GM12892 (cell line): ENCODE data around the gene TAGLN3.

Experiments
- POLR2A ChIP-seq: IDR thresholded peaks from 2 replicates; pipeline ENCODE4 v1.6.1; 2011; ENCODE audit warnings: low read depth, low read length, control low read depth
- POLR2AphosphoS5 ChIP-seq: IDR thresholded peaks from 2 replicates; pipeline ENCODE4 v1.6.1; 2011; ENCODE audit warnings: low read depth, low read length, control low read depth
- TAF1 ChIP-seq: IDR thresholded peaks from 2 replicates; pipeline ENCODE4 v1.6.1; 2011; ENCODE audit warnings: low read depth, mild to moderate bottlenecking, control low read depth, low read length, borderline replicate concordance

DNA sequence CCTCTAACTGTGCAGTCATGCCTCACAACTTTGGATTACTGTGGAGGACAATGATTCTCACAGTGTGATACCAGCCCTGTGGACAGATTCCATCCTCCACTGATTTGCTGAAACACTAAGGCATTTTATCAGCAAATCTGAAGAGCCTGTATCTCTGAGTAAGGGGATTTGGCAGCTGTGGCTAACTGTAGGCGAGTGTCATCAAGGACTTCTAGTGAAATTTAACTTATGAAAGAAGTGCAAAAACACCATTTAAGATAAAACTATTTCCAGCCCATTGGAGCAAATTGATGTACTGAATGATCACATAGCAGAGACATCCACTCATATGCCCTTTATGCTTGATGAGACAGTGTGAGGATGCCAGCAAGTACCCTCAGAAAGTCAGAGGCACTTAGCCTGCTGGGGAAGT, 22.0 kb downstream of the TAGLN3 start:
- TF ChIP-seq POLR2AphosphoS5 (no peak), TAF1 (no peak), POLR2A (no peak)
